ENCODE results near the gene GRIA2.

DNA sequence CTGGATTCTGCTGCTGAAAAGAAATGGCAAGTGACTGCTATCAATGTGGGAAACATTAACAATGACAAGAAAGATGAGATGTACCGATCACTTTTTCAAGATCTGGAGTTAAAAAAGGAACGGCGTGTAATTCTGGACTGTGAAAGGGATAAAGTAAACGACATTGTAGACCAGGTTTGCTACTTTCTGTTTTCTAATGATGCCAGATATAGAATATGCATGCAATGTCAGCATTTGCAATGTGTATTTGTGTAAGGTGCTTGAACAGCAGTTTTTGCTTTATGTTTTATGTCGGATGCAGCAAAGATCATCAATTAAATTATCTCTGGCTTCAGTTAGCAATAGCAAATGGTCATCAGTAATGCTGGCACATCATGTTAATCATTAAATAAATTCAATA, 92.2 kb downstream of the GRIA2 start:
- TF ChIP-seq FOSL2 (IDR thresholded peaks at IDR 0.05; ENCODE audit: borderline replicate concordance, low read depth) (no peak), RCOR1 (IDR thresholded peaks at IDR 0.05; ENCODE audit: low read length) (no peak)
- TF ChIP-seq, protein P1, sequence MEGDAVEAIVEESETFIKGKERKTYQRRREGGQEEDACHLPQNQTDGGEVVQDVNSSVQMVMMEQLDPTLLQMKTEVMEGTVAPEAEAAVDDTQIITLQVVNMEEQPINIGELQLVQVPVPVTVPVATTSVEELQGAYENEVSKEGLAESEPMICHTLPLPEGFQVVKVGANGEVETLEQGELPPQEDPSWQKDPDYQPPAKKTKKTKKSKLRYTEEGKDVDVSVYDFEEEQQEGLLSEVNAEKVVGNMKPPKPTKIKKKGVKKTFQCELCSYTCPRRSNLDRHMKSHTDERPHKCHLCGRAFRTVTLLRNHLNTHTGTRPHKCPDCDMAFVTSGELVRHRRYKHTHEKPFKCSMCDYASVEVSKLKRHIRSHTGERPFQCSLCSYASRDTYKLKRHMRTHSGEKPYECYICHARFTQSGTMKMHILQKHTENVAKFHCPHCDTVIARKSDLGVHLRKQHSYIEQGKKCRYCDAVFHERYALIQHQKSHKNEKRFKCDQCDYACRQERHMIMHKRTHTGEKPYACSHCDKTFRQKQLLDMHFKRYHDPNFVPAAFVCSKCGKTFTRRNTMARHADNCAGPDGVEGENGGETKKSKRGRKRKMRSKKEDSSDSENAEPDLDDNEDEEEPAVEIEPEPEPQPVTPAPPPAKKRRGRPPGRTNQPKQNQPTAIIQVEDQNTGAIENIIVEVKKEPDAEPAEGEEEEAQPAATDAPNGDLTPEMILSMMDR (IDR thresholded peaks at IDR 0.05): no peak
